Epithelial cell of proximal tubule (primary cell): Measurements from ENCODE around the gene CARNS1. TPM values are rescaled to one million over a fixed set of nuclear protein-coding genes. Genes with fewer than 3 reads are reported as not detected.

Experiments
- DNase-seq: peaks from one replicate; pipeline ENCODE4 v3.0.0-alpha.2; 2011; ENCODE audit warnings: low read depth
- H3K4me3 ChIP-seq: 2 replicates; pipeline ENCODE4 v1.5.1; 2011; ENCODE audit warnings: low read depth, mild to moderate bottlenecking, low read length
- total RNA-seq: library from RNA; depleted of rRNA; stranded (reverse); fragments of >200 nt; gene quantifications from 2 replicates; pipeline ENCODE4 v1.2.3, GENCODE V29; 2015
- TF ChIP-seq, protein P1 (sequence below): conservative IDR thresholded peaks from 2 replicates; pipeline ENCODE4 v1.5.1; 2012; ENCODE audit warnings: low read depth, mild to moderate bottlenecking, low read length

Gene CARNS1
- total RNA-seq, 1 donor from 2014 or later, result 0.23 TPM

DNA sequence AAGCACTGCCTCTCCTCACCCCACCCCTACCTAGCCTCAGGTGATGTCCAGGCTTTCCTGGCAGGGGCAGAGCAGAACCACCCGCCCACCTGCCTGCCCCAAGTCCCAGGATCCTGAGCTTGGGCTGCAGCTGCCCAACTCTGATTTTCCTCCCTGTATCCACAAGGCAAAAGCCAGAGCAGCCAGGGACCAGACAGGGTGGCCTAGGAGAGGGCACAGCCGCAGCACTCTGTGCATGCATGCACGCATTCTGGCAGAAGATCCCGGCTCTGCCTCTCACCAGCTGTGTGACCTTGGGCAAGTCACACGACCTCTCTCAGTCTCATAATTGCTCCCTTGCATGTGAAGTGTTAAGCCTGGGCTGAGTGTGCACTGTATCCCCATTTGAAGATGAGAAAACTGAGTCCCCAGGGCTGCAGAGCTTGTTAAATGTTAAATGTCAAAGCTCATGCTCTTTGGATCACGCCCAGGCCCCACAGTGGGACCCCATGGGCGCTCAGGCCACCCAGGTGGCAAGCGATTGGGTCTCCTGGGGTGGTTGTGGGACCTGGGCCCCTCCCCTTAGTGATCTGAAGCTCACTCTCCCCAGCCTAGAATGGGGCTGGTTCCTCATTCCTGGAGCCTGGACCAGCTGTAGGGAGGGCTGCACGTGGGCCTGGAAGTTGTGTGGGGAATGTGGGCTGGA, 2.8 kb upstream of the CARNS1 start:
- TF ChIP-seq, protein P1, sequence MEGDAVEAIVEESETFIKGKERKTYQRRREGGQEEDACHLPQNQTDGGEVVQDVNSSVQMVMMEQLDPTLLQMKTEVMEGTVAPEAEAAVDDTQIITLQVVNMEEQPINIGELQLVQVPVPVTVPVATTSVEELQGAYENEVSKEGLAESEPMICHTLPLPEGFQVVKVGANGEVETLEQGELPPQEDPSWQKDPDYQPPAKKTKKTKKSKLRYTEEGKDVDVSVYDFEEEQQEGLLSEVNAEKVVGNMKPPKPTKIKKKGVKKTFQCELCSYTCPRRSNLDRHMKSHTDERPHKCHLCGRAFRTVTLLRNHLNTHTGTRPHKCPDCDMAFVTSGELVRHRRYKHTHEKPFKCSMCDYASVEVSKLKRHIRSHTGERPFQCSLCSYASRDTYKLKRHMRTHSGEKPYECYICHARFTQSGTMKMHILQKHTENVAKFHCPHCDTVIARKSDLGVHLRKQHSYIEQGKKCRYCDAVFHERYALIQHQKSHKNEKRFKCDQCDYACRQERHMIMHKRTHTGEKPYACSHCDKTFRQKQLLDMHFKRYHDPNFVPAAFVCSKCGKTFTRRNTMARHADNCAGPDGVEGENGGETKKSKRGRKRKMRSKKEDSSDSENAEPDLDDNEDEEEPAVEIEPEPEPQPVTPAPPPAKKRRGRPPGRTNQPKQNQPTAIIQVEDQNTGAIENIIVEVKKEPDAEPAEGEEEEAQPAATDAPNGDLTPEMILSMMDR, result no peak
- no peak for DNase-seq
- no peak overlapping the region for H3K4me3 ChIP-seq

DNA sequence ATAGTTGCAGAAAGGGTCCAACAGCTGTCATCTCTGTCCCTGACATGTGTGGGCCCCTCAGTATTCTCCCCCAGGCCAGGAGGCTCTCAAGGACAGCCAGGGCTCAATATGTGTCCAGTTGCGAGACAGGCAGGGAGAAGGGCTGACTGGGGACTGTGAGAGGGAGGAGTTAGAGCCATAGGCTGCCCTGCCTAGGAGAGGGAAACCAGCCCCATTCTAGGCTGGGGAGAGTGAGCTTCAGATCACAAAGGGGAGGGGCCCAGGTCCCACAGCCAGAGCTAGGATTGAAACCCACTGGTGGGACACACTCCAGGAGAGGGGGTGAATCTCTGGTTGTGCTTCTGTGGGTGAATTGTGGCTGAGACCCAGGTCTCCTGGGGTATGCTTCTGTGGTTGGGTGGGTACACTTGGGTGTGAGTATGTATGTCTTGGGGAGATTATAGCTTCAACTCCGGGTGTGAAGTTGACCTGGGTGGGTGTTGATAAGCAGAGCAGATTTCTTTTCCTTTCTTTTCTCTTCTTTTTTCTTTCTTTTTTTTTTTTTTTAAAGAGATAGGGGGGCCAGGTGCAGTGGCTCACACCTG, 2.1 kb upstream of the CARNS1 start:
- no peak for DNase-seq
- TF ChIP-seq, protein P1, result no peak
- no peak overlapping the region for H3K4me3 ChIP-seq

DNA sequence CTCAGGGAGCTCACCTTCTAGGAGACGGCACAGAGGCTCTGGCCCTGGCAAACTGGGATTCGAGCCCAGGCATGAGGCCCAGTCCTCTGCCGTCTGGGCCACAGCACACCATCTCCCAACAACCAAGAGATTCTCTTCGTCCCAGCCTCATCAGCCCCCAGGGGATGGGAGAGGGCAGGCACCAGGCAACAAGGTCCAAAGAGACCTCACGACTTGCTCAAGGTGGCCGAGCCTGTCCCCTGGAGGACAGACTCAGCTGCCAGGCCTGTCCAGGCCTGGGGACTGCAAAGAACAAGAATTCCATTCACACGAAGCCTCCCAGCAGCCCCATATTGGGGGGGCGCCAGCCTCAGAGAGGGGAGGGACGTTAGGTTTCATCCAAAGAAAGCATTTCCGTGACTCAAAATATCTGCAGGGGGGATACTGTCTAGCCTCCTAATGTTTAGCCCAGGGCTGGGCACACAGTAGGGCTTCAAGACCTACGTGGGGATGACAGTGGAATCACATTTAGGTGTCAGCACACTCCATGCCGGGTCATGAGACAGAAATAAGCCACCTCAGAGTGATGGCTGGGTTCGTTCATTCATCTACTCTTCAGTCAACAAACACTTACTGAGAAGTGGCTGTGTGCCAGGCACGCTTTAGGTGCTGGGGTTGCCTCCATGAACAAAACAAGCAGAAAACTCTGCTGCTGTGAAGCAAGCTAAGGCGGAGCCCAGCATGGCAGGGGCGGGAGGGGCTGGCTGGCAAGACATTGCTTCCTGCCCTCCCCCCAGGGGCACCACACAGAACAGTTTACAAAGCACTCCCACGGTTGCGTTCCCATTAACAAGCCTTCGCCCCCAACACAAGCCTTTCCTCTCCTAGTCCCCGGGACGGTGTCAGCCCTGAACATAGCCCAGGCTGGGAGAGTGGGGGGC, 1.2 kb downstream of the CARNS1 start:
- TF ChIP-seq, protein P1, result no peak

DNA sequence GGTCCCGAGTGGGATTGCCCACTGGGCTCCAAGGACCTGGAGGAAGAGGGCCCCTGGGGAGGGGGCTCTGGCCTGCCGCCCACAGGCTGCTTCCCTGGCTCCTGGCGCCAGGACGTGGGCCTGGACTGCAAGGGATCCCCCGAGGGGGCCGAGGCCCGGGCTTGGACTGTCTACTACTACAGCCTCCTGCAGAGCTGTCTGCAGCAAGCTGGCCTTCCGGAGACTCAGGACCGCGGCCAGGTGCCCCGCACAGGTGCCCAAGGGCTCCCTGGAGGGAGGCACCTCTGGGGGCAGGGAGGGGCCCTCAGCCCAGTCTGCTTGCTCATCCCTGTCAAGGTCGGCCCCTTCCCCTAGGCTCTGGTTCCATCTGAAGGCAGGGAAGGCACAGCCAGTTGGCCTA, 1.9 kb downstream of the CARNS1 start:
- no peak for DNase-seq
- TF ChIP-seq, protein P1, result no peak
- H3K4me3 ChIP-seq, result no peak overlapping the region

More for the DNA sequence above, 1.2 kb downstream of the CARNS1 start:
- DNase-seq, result no peak
- no peak overlapping the region for H3K4me3 ChIP-seq

DNA sequence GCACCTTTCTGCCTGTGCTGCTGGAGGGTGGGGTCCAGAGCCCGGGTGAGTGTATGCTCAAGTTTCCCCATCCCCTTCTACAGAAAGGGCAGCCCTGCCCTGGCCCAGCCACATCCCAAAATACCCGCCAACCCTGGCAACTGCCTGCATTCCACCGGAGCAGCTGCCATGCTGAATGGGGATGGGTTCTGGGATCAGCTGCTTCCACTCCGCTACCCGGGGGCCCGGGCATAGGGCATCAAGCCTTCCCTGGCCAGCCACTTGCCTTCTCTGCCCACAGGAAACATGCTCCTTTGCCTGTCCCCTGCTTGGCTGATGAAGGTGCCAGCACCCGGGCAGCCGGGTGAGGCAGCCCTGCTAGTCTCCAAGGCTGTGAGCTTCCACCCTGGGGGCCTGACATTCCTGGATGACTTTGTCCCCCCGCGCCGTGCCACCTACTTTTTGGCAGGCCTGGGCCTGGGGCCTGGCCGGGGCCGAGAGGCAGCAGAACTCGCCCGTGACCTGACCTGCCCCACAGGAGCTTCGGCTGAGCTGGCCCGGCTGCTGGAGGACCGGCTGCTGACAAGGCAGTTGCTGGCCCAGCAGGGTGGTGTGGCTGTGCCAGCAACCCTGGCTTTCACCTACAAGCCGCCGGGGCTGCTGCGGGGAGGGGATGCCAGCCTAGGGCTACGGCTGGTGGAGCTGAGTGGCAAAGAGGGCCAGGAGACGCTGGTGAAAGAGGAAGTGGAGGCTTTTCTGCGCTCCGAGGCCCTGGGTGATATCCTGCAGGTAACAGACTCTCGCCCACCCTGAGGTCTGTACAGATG, 3.2 kb downstream of the CARNS1 start:
- TF ChIP-seq, protein P1, result no peak
- H3K4me3 ChIP-seq, result no peak overlapping the region
- DNase-seq, result no peak

DNA sequence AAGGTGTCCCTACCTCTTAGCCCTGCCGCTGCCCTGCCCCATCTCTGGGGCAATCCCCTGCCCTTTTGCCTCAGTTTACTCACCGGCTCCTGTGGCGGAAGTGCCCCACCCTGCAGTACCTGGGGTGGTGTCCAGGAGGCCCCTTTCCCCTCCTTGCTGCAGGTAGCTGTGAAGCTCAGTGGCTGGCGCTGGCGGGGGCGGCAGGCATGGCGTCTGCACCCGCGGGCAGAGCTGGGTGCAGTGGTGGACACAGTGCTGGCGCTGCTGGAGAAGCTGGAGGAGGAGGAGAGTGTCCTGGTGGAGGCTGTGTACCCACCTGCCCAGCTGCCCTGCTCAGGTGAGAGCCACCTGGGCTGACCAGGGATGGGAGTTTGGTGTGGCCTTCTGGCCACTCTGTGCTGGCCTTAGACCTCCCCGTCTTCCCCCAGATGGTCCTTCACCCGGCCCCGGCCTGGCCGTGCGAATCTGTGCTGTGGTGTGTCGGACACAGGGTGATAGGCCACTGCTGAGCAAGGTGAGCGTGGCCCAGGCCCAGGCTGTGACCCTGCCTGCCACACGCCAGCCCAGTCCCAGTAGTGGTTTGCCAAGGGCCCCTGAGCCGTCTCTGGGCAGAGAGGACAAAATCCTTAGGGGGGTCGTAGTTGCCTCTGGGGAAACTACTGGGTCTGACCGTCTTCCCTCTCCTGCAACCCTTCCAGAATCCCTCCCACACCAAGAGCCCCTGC, 4.0 kb downstream of the CARNS1 start:
- H3K4me3 ChIP-seq, result no peak overlapping the region
- no peak for DNase-seq

More for the DNA sequence above, 4.0 kb downstream of the CARNS1 start:
- TF ChIP-seq, protein P1, result no peak
